Endothelial cell of umbilical vein (primary cell): ENCODE data around the gene DNAJC17.

ENCODE experiments used
- MYC ChIP-seq: IDR thresholded peaks from one replicate; pipeline ENCODE4 v1.6.1; 2011; ENCODE audit warnings: mild to moderate bottlenecking, low read depth, low read length
- TF ChIP-seq, protein P1 (sequence below), 2 donors: IDR thresholded peaks; 1 replicate in 1 of 2; 2 replicates in 1 of 2; pipeline ENCODE4 v1.5.1; 2011; ENCODE audit warnings: low read length in 2 of 2, mild to moderate bottlenecking in 2 of 2, moderate library complexity in 2 of 2, control low read depth in 1 of 2, inconsistent platforms in 1 of 2, low read depth in 1 of 2; ENCODE audit not compliant: insufficient read depth in 1 of 2; ENCODE audit errors: extremely low read depth in 1 of 2

DNA sequence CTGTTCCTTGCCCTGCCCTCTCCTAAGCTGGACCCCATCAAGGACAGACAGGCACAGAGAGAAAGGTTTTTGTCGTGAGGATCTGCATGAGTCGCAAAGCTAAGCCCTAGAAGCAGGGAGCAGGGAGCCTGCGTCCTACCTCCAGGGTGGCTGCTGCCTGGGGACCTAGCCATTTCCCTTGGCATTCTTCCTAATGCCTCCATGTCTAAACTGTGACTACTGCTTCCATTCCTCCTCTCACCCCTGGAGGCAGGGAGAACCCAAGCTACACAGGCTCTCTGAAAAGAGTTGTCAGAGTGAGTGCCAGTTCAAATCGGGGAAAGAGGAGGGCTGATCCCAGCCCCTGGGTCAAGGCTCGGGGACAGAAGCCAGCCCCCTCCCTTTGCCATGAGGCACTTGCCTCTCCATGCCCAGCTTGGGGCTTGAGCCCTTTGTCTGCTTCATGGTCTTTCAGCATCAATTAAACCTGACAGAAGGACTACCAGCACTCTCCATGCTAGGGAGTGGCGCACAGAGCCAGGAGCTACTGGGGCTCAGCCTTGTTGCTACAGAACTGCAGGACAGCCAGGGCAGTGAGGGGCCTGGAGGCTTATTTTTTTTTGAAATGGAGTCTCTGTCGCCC, 41.0 kb downstream of the DNAJC17 start:
- no peak for TF ChIP-seq MYC
- TF ChIP-seq, protein P1, sequence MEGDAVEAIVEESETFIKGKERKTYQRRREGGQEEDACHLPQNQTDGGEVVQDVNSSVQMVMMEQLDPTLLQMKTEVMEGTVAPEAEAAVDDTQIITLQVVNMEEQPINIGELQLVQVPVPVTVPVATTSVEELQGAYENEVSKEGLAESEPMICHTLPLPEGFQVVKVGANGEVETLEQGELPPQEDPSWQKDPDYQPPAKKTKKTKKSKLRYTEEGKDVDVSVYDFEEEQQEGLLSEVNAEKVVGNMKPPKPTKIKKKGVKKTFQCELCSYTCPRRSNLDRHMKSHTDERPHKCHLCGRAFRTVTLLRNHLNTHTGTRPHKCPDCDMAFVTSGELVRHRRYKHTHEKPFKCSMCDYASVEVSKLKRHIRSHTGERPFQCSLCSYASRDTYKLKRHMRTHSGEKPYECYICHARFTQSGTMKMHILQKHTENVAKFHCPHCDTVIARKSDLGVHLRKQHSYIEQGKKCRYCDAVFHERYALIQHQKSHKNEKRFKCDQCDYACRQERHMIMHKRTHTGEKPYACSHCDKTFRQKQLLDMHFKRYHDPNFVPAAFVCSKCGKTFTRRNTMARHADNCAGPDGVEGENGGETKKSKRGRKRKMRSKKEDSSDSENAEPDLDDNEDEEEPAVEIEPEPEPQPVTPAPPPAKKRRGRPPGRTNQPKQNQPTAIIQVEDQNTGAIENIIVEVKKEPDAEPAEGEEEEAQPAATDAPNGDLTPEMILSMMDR (IDR thresholded peaks at IDR 0.05; ENCODE audit: extremely low read depth in 1 of 2, insufficient read depth in 1 of 2, low read depth in 1 of 2, low read length in 2 of 2), result no peak
